NCI-H1694 (cell line): ENCODE results near the gene PNLIPRP1.

Experiments
- DNase-seq: peaks from one replicate; lab custom pipeline; 2025; lab: John Stamatoyannopoulos, UW

PNLIPRP1 gene

DNA sequence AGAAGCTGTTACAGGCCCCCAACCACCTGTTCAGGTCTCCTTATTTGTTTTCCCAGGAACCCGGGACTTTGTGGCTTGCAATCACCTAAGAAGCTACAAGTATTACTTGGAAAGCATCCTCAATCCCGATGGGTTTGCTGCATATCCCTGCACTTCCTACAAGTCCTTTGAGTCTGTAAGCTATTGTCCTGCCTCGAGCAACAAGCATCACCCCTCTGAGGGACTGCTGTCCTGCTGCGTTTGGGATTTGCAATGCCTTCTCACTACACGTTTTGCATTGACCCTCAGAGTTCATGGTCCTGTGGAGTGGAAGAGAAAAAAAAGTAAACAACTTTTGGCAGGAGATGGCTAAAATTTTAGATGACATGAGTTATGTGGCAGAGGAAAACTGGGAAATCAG, 9.2 kb downstream of the PNLIPRP1 start:
- no peak for DNase-seq

DNA sequence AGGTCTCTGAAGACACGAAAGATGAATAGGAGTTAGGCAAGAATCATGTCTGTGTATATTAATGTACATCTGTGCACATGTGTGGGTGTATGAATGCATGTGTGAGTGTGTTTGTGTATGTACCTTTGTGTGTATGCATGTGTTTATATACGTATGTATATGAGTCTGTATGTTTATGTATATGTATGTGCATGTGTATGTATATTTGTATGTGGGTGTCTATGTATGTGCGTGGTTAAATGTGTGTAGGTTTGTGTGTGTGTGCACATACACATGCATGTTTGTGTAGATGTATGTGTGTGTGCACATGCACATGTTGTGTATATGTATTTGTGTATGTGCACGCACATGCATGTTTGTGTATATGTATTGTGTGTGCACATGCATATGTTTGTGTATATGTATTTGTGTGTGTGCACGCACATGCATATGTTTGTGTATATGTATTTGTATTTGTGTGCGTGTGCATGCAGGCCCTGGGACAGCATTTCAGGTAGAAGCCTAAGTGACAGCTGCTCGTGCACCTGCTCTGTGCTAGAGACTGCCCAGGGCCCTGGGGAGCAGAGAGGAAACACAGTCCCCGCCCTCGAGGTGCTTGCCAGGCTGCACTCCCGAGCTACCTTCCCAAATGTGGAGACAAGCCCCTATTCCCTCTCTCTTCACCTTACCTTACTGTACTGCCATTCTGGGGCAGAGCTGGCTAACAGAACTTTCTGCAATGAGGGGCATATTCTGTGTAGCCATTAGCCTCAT, 12.1 kb downstream of the PNLIPRP1 start:
- DNase-seq = no peak

GRCh38 chr10:116606061-116606483, 15.3 kb downstream of the PNLIPRP1 start:
- DNase-seq = no peak

DNA sequence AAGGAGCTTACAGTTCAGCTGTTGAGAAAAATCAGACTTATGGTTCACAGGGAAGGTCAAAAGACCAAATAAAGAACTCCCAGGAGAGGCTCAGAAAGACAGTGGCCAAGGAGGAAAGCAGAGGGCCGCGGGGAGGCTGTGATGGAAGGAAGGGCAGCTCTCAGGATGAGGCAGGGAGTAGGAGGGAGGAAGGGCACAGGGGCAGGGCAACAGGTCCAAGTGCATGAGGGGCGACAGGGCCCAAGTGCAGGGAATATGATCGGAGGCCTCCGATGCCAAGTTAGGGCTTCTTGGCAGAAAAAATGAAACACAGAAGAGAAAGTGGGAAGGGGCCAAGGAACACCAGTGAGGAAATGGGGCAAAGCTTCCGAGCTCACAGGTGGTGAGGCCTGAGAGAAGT, 16.6 kb downstream of the PNLIPRP1 start:
- no peak for DNase-seq

GRCh38 chr10:116608686-116609594, 18.2 kb downstream of the PNLIPRP1 start:
- DNase-seq = no peak

DNA sequence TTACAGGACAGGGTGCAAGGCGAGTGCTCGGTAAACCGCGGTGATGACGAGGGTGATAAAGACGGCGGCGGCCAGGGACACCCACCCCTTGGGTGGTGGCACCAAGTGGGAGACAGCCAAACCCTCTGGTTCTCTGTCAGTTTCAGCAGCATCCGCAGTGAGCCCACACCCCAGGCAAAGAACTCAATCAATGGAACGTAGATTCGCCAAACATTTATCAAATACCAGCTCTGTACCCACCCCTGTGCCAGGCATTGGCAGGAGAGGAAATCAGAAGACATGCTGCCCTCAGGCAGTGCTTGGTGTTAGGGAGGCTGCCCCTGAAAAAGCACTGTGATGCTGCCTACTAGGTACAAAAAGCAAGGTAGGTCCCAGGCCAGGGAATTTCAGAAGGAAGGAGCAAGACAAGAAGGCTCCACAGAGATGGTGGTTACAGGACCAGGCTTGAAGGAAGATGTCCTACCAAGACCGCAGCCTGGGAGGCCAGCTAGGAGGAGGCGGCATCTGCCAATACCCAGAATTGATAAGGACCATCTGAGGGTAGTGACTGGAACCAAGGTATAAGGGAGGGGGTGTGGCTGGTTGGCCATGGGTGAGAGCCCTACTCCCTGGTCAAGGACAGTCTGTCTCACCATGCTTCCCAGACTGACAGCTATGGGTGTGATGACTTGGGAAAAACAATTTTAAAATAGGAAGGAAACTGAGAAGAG, 19.8 kb downstream of the PNLIPRP1 start:
- DNase-seq = no peak

- no peak for DNase-seq
These were observed 20.4 kb downstream of the PNLIPRP1 start for GRCh38 chr10:116611153-116611545.

- DNase-seq = no peak
These were observed 21.5 kb downstream of the PNLIPRP1 start for GRCh38 chr10:116612107-116612769.

GRCh38 chr10:116613471-116613870, 22.7 kb downstream of the PNLIPRP1 start:
- no peak for DNase-seq

- DNase-seq = no peak
These were observed 24.0 kb downstream of the PNLIPRP1 start for GRCh38 chr10:116614796-116615195.

- DNase-seq = no peak
These were observed 24.5 kb downstream of the PNLIPRP1 start for GRCh38 chr10:116615199-116615776.

GRCh38 chr10:116620423-116621400, 30.0 kb downstream of the PNLIPRP1 start, which contains the start of gene PNLIPRP2:
TSS of gene PNLIPRP2 (plus strand) at chr10:116620953.
- no peak for DNase-seq

GRCh38 chr10:116621476-116621875, 30.7 kb downstream of the PNLIPRP1 start:
- DNase-seq = no peak

- DNase-seq = no peak
These were observed 31.3 kb downstream of the PNLIPRP1 start for GRCh38 chr10:116621934-116622655.

GRCh38 chr10:116625845-116626244, 35.1 kb downstream of the PNLIPRP1 start:
- no peak for DNase-seq

DNA sequence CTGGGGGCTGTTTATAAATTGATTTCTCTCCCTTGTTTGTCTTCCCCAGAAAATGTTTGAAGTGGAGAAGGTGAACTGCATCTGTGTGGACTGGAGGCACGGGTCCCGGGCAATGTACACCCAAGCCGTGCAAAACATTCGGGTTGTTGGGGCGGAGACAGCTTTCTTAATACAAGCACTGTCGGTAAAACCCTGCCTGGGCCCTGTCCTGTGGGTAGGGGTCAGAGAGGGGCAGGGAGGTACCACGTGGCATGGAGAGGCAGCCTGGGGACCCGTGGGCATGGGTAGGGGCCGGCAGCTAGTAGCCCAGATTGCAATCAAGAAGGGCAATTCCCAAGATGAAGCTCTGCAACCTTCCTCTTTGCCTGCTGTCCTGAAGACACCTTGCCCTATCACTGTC, 36.1 kb downstream of the PNLIPRP1 start:
- DNase-seq = no peak

- DNase-seq = no peak
These were observed 36.7 kb downstream of the PNLIPRP1 start for GRCh38 chr10:116627386-116627933.

GRCh38 chr10:116629340-116629739, 38.6 kb downstream of the PNLIPRP1 start:
- DNase-seq = no peak

GRCh38 chr10:116630020-116630419, 39.3 kb downstream of the PNLIPRP1 start:
- no peak for DNase-seq
